T follicular helper cell (primary cell): ENCODE data around the gene NAXE.
"Not testable (repeated sequence)": the region's sequence is repeated elsewhere in the genome, so short reads cannot be mapped to it uniquely, and the experiment has no call there.

ENCODE experiments used
- DNase-seq: peaks from one replicate; pipeline ENCODE4 v3.0.0-alpha.2; 2020; ENCODE audit warnings: low read depth
- total RNA-seq, 2 experiments: gene quantifications; one replicate each; lab custom pipeline; 2026; lab: John Stamatoyannopoulos, UW

NAXE gene
- 43.4 to 52.7 reads per million in 2 experiments for total RNA-seq

DNA sequence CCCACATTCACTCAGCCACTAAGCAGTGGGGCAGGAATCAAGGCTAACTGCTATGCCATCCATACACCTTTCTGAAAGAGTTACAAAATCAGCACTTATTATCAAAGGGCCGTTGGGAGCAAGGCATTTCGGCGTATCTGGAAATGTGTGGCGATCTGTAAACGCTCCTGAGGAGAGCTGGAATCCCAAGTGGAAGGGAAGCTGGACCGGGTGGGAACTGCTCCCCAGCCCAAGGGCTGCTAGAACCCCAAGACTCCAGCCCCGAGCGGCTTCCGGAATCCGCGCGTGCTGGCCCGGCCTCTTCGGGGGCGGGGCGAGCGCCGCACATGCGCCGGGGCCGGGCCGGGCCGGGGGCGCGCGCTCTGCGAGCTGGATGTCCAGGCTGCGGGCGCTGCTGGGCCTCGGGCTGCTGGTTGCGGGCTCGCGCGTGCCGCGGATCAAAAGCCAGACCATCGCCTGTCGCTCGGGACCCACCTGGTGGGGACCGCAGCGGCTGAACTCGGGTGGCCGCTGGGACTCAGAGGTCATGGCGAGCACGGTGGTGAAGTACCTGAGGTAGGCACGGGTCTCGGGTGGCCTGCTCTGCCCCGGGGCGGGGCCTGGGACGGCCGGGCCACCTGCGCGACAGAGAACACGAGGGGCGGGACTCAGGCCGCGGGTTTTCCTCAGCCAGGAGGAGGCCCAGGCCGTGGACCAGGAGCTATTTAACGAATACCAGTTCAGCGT, at the start of gene NAXE:
NAXE (plus strand) TSS at position 345 of the 726 bp plus-strand sequence; CDS start at position 374, 29 bp downstream.
- peak; percentile 51 for DNase-seq

DNA sequence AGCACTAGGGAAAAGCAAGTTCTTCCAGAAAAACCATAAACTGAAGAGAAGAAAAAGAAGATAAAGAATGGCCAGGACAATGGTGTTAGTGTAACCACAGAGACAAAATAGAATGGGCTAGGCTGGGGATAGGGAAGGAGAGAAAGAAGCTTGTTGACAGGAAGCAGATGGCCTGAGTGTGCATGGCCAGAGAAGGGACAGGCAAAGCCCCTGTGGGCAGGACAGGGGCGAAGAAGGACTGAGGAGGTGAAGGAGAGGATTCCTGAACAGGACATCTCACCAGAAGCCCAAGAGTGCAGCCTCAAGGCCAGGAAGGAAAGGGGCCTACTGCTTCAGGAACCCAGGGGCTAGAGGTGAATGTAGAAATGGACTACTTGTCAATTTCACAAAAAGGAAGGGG, 48.5 kb upstream of the NAXE start:
- DNase-seq: no peak

DNA sequence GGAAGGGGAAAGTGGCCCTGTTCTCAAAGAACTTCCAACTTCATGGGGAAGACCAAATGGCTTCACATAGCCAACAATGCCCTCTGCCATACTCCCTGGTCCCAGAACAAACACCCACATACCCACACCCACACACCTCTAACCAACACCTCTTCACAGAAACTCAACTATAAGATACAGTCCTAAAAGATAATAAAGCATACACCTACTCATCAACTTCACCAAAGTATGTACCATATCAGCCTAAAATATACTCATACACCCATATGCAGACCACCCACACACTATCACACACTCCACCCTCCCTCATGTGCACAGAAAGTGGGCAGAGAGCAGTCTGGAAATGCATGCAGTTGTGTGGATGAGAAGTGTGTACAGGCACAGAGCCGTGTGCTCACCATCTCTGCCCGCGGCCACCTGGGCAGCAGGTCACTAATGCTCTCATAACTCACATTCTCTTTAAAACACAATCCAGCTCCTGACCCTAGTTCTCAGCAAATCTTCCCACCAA, 46.9 kb upstream of the NAXE start:
- DNase-seq: no peak

DNA sequence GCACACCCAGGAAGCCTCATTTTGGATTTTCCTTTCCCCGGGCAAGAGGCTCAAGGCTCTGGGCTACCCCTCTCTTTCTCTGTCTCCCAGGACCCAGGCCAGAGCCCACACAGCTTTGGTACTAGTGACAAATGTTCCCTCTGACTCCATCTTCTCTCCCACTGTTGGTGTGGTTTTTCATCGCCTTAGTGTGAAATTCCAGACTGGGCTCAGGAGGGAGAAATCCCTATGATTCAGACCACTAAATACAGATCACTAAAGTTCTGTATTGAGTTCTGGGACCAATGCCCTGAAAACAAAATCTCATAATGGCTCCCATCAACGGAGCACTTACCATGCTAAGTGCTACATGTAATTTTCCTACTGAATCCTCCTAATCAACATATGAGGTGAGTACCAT, 45.3 kb upstream of the NAXE start:
- DNase-seq: no peak

DNA sequence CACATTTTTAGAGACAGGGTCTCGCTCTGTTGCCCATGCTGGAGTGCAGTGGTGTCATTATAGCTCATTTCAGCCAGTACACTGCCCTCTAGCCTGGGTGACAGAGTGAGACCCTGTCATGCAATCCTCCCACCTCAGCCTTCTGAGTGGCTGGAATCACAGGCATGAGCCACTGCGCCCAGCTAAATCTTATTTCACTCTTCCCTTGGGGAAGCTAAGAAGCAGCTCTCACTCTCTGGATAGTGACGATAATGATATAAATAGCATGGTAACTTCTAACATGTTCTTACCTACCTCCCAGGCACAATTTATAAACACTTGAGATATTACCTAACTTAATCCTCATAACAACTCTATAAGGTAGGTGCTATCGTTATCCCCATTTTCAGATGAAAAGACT, 44.1 kb upstream of the NAXE start:
- no peak for DNase-seq

DNA sequence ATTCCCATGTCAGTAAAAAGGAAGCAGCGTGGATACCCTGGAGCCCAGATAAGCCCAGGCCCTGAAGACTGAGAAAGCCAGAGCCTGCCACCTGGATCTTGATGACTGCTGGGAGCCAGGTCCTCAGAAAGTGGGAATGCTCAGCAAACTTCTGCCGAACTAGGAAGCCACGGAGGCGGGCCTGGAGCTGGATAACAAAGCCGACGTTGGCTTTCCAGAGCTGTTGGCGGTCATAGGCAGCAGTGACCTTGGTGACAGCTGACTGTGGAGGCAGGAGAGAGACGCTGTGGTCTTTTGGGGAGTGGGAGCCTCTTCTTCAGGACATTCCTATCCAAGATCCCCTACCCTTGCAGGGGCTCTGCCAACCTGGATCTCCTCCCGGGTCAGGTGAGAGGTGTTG, 43.6 kb upstream of the NAXE start:
- DNase-seq: no peak

DNA sequence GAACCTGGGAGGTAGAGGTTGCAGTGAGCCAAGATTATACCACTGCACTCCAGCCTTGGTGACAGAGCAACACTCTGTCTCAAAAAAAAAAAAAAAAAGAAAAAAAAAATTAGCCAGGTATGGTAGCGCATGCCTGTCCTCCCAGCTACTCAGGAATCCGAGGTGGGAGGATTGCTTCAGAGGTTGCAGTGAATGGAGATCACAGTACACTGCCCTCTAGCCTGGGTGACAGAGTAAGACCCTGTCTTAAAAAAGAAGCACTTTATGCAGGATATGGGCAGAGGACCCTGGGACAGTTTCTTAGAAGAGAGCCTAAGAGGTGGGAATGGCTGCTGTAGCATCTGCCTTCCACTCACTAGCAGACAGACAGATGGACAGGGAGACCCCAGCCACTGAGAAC, 42.2 kb upstream of the NAXE start:
- no peak for DNase-seq

DNA sequence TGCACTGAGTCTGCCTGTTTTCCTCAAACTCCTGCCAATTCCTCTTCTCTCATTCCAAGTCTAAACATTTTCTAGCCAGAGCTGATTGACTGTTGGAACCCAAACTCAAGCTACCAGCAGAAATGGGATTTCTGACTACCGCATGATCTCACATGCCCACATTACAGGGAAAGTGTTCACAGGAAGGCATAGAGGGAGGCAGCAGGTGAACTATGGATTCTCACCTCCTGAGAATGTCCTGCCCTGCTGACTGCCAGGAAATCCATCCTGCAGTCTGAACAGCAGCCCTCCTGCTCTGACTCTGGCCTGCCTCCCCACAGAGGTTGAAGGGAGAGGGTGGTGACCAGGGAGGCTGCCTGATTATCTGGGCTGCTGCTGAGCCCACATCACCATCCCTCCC, 41.7 kb upstream of the NAXE start:
- no peak for DNase-seq

DNA sequence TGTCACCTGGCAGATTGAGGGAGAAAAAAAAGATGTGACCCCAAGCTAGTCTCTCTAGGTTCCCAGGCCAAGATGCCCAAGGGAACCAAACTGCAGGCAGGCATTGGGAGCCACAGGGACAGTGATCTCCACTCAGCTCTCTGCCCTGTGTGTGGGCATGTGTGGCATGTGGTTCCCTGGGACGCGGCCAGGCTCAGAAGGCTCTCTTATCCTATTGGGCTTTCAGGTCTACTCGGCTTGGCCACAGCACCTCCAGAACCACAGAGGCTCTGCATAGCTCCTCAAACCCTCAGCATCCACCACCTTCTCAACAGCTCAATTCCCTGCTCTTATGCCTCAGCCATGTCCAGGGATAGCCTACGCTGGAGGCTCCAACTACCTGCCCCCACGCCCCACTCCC, 41.2 kb upstream of the NAXE start:
- no peak for DNase-seq

DNA sequence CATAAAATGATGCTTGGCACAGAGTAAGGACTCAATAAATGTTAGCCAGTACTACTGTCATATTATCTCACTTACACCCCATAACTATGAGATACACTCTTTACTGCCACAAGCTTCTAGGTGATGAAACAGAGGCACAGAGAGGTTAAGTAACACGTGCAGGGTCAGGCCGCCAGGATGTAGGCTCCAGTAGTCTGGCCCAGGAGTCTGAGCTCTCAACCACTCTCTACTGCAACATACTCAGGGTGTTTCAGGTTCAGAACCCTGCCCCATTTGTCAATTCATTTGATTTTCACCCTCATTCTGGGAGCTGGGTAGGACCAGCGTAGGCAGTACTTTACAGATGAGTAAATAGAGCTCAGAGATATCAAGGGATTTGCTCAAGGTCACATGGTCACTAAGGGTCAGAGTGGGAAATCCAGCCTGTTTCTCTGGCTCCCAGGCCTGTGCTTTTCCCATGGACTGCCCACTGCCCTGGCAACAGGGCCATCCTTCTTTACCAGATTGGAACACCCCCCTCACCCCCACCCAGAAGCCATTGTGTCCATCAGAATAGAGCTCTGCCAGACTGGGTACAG, 40.4 kb upstream of the NAXE start:
- DNase-seq: no peak

DNA sequence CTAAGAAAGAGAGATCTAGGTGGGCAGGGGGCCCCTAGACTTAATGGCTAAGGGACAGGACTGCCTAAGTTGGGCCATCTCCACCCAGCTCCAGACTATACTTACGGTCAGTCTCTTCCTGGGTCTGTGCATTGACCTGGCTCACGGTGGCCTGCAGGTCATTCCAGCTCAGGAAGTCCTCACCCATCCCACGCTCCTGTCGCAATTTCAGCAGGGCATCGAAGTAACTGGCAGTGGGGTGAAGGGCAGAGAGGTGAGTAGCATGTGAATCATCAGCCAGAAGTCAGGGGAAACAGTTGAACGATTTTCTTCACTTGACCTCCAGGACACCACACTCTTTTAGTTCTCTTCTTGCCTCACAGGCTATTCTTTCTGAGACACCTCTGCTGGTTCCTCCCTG, 39.7 kb upstream of the NAXE start:
- no peak for DNase-seq

DNA sequence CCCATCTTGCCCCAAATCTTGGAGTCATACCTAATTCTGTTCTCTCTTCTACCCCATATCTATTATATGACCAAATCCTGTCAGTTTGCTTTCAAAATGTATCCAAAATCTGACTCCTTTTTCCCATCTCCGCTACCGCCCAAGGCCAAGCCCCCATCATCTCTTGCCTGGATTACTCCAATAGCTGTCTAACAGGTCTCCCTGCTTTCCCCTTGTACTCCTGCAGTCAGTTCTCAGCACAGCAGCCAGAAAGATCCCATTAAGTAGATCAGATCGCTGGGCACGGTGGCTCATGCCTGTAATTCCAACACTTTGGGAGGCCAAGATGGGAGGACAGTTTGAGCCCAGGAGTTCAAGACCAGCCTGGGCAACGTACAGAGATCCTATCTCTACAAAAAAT, 39.1 kb upstream of the NAXE start:
- no peak for DNase-seq

DNA sequence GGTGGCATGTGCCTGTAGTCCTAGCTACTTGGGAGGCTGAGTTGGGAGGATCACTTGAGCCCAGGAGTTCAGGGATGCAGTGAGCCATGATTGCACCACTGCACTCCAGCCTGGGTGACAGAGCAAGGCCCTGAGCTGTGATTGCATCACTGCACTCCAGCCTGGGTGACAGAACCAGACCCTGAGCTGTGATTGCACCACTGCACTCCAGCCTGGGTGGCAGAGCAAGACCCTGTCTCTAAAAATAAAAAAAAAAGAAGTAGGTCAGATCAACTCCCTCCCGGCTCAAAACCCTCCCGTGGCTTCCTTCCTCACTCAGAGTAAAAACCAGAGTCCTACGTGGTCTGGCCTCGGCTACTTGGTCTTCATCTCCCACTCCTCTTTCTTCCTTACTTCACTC, 38.6 kb upstream of the NAXE start:
- DNase-seq: not testable (repeated sequence)

DNA sequence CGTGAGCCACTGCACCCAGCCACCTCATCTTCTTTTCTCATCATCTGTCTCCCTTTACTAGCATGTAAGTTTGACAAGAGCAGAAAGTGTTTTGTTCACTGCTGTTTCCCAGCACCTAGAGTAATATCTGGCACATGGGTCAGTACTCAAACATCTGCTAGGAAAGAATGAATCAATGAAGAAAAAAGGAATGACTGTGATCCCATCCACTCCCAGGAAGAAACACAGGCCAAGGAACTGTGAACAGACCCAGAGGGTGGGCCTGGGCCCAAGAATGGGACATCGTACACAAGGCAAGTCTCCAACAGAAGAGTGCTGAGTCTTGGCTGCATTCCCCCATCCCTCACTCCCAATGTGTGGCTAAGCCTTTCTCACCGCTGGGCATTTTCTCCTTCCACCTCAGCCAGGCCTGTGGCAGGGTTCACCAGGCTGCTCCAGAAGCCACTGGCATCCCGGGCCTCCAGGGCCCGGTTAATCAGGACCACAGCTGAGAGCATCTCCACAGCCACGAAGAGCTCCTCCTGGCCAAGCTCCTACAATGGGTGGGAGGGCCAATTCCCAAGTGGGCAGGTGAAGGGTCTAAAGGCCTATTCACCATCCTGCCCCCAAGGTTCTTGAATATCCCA, 37.6 kb upstream of the NAXE start:
- no peak for DNase-seq

DNA sequence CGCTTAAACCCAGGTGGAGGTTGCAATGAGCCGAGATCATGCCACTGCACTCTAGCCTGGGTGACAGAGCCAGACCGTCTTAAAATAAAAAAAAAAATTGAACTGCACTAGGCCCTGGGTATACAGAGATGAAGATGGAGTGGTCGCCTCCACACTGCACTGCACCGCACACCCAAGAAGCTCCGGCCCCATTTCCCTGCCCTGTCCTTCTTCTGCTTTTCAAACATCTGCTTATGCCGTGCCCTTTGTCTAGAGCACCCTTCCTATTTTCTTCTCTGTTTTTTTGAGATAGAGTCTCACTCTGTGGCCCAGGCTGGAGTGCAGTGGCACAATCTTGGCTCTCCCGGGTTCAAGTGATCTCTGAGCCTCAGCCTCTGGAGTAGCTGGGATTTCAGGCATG, 36.6 kb upstream of the NAXE start:
- DNase-seq: no peak

DNA sequence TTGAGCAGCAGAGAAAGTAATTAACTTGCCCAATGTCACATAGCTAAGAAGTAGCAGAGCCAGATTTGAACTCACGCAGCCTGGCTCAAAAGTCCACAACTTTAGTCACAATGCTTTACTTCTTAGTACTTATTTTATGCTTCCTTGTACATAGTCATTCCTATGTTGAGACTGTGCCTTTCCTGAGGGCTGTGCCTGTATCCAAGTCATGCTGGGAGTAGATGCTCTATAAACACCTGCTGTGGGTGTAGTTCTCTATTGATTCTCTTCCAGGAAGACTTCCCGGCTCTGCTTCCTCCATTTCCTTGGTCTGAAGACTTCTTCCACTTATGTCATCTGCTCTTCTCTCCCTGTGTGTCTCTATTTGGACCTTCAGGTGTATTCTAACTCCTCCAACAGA, 35.9 kb upstream of the NAXE start:
- DNase-seq: no peak

DNA sequence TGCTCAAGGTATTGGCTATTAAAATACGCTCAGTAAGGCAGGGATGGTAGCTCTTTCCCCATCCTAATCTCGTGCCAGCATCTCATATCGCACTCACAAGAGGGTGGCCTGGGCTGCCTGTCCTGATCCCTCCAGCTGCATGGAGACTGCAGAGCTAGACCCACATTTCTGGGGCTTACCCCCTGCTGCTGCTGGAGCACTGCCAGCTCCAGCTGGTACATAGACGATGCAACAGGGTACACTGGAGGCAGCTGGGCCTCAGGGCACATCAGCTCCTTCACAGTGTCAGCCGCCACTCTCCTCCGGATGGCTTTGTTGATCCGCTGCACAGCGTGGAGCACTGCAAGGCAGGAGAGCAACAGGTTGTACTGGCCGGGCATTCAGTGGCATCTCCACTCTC, 35.2 kb upstream of the NAXE start:
- DNase-seq: no peak

DNA sequence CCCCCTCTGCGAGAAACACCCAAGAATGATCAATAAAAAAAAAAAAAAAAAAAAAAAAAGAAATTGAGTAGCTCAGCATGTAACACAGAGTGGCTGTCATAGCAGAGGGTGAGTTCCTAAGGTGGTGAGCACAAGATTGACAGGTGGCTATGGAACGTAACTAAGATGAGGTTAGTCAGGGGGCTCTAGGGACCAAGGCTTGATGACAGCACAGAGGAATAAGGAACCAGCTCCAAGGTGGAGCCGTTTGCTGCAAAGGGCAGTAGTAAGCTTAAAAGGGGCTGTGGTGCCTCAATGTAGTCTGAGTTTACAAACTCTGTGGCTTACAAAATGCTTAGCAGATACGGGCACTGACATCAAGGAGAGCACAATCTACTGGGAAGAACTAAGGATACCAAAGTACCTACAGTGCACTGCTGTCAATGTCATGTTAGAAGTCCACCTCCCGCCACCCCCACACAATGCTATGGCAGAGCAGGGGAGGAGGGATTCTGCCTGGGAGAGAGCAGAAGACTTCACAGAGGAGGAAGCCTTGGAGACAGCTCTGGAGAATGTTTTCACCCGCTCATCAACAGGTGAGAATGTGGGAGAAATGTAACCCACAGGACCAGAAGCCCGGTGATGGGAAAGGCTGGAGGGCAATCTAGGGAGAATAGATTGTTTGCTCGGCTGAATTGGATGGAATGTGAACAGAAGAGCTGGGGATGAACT, 32.3 kb upstream of the NAXE start:
- no peak for DNase-seq

DNA sequence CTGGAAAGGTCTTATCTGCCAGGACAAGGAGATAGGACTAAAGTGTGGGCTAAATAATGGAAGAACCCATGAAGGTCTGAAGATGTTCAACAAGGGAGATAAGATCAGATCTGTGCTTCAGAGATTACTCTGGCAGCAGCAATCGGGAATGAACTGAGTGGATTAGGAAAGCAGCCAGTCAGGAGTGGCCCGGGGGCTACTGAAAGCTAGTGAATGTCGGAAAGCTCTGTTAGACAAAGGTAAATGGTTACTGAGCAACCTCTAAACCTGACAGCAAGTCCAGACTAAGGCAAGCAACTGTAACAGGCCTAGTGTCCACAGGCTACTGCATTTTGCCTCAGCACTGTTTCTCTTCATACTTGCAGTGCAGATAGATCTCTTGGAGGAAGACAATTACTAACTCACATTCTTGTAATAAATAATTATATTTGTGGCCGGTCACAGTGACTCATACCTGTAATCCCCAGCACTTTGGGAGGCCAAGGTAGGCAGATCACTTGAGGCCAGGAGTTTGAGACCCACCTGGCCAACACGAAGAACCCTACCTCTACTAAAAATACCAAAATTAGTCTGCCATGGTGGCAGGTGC, 31.7 kb upstream of the NAXE start:
- no peak for DNase-seq

DNA sequence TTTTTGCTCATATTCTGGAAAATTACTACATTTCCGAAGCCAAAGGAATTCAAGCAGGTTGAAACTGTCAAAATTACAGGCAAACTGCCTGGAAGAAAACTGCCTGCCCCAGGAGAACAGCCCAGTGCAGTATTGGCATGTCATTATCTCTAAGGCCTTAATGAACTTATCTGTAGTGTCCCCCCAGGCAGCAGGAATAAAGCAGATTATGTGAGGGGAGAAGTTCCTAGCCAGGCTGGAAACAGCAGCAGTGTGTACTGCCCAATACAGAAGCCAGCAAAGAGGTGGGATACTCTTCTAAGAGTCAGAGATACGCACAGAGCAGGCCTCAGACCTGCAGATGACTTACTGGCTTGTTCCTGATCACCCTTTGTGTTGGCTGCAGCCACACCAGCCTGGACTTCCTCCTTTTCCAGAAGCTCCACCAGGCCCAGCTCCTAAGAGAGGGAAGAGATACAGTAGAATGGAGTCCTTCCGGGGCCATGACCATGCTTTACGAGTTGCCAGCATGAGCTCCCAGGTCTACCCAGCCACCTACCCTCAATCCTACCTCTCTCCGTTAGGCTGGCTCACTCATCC, 30.9 kb upstream of the NAXE start:
- no peak for DNase-seq

DNA sequence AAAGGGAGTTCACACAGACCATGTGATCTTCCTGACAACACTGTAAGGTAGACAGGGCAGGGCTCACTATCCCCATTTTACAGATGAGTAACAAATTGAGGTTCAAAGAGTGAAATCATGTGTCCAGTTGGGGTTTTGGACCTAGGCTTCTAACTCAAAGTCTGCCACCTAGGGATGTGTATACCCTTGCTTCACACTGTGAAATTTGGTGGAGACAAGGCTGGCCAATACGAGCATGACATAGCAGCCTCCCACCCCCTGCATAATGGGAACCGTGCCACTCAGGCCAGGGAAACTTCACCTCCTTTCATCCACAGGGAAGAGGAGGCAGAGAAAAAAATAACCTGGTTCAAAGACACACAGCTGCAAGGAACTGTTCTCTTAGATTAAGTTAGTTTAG, 26.1 kb upstream of the NAXE start:
- no peak for DNase-seq

DNA sequence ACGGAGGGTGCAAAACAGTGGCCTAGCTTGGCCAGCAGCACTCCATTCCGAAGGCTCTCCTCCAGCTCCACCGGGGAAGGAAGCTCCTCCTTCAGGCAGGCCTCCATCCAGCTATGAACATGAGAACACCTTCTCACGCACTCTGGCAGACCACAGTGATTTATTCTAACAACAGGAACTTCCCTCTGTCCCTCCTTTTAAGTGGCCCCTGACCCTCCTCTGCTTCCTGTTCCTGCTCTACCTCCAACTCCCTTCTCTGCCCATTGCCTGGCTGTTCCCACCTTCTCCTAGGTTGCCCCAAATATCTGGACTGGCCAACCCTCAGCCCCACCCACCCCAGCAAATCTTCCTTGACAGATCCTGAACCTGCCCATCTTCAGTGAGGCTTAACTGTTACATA, 25.1 kb upstream of the NAXE start:
- DNase-seq: no peak
